ENCODE measurements around the gene TSC22D1.

DNA sequence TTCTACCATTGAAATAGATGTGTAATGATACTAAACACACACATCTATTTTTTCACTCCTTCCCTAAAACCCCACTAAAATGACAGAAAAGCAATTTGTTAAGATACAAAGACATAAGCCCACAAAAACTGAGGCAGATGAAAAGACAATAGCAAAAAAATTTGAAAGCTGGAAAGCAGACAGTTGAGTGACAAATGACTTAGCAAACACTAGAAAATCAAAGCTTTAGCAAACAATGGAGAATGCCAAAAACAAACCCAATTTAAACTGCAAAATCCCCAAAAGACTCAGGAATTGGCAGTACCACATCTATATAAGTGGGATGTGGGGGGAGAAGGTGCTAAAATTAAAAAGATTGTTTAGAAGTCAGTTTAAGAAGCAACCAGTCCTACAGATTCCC lies 9.5 kb downstream of the TSC22D1 start:
- TF ChIP-seq, protein P1, sequence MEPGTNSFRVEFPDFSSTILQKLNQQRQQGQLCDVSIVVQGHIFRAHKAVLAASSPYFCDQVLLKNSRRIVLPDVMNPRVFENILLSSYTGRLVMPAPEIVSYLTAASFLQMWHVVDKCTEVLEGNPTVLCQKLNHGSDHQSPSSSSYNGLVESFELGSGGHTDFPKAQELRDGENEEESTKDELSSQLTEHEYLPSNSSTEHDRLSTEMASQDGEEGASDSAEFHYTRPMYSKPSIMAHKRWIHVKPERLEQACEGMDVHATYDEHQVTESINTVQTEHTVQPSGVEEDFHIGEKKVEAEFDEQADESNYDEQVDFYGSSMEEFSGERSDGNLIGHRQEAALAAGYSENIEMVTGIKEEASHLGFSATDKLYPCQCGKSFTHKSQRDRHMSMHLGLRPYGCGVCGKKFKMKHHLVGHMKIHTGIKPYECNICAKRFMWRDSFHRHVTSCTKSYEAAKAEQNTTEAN (CRISPR knock-in tag; IDR thresholded peaks at IDR 0.05) = no peak
- TF ChIP-seq, protein P2, sequence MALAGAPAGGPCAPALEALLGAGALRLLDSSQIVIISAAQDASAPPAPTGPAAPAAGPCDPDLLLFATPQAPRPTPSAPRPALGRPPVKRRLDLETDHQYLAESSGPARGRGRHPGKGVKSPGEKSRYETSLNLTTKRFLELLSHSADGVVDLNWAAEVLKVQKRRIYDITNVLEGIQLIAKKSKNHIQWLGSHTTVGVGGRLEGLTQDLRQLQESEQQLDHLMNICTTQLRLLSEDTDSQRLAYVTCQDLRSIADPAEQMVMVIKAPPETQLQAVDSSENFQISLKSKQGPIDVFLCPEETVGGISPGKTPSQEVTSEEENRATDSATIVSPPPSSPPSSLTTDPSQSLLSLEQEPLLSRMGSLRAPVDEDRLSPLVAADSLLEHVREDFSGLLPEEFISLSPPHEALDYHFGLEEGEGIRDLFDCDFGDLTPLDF (CRISPR knock-in tag; IDR thresholded peaks at IDR 0.05) = no peak
- no peak for TF ChIP-seq ZNF219 (CRISPR knock-in tag; IDR thresholded peaks at IDR 0.05; ENCODE audit: borderline replicate concordance)
- no peak for TF ChIP-seq ZNF263 (CRISPR knock-in tag; IDR thresholded peaks at IDR 0.05; ENCODE audit: low read depth)
- TF ChIP-seq, protein P3, sequence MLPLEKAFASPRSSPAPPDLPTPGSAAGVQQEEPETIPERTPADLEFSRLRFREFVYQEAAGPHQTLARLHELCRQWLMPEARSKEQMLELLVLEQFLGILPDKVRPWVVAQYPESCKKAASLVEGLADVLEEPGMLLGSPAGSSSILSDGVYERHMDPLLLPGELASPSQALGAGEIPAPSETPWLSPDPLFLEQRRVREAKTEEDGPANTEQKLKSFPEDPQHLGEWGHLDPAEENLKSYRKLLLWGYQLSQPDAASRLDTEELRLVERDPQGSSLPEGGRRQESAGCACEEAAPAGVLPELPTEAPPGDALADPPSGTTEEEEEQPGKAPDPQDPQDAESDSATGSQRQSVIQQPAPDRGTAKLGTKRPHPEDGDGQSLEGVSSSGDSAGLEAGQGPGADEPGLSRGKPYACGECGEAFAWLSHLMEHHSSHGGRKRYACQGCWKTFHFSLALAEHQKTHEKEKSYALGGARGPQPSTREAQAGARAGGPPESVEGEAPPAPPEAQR (CRISPR knock-in tag; IDR thresholded peaks at IDR 0.05) = no peak
- TF ChIP-seq MYBL2 (CRISPR knock-in tag; IDR thresholded peaks at IDR 0.05) = no peak
- no peak for TF ChIP-seq FOXJ3 (CRISPR knock-in tag; IDR thresholded peaks at IDR 0.05; ENCODE audit: borderline replicate concordance)
- TF ChIP-seq NR3C1 (CRISPR knock-in tag; conservative IDR thresholded peaks at IDR 0.05; ENCODE audit: low read depth) = no peak
- TF ChIP-seq, protein P4, sequence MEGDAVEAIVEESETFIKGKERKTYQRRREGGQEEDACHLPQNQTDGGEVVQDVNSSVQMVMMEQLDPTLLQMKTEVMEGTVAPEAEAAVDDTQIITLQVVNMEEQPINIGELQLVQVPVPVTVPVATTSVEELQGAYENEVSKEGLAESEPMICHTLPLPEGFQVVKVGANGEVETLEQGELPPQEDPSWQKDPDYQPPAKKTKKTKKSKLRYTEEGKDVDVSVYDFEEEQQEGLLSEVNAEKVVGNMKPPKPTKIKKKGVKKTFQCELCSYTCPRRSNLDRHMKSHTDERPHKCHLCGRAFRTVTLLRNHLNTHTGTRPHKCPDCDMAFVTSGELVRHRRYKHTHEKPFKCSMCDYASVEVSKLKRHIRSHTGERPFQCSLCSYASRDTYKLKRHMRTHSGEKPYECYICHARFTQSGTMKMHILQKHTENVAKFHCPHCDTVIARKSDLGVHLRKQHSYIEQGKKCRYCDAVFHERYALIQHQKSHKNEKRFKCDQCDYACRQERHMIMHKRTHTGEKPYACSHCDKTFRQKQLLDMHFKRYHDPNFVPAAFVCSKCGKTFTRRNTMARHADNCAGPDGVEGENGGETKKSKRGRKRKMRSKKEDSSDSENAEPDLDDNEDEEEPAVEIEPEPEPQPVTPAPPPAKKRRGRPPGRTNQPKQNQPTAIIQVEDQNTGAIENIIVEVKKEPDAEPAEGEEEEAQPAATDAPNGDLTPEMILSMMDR (IDR thresholded peaks at IDR 0.05) = no peak
- TF ChIP-seq FOXK1 (CRISPR knock-in tag; IDR thresholded peaks at IDR 0.05) = no peak
- TF ChIP-seq, protein P5, sequence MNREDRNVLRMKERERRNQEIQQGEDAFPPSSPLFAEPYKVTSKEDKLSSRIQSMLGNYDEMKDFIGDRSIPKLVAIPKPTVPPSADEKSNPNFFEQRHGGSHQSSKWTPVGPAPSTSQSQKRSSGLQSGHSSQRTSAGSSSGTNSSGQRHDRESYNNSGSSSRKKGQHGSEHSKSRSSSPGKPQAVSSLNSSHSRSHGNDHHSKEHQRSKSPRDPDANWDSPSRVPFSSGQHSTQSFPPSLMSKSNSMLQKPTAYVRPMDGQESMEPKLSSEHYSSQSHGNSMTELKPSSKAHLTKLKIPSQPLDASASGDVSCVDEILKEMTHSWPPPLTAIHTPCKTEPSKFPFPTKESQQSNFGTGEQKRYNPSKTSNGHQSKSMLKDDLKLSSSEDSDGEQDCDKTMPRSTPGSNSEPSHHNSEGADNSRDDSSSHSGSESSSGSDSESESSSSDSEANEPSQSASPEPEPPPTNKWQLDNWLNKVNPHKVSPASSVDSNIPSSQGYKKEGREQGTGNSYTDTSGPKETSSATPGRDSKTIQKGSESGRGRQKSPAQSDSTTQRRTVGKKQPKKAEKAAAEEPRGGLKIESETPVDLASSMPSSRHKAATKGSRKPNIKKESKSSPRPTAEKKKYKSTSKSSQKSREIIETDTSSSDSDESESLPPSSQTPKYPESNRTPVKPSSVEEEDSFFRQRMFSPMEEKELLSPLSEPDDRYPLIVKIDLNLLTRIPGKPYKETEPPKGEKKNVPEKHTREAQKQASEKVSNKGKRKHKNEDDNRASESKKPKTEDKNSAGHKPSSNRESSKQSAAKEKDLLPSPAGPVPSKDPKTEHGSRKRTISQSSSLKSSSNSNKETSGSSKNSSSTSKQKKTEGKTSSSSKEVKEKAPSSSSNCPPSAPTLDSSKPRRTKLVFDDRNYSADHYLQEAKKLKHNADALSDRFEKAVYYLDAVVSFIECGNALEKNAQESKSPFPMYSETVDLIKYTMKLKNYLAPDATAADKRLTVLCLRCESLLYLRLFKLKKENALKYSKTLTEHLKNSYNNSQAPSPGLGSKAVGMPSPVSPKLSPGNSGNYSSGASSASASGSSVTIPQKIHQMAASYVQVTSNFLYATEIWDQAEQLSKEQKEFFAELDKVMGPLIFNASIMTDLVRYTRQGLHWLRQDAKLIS (CRISPR knock-in tag; IDR thresholded peaks at IDR 0.05; ENCODE audit: borderline replicate concordance) = no peak
- TF ChIP-seq, protein P6, sequence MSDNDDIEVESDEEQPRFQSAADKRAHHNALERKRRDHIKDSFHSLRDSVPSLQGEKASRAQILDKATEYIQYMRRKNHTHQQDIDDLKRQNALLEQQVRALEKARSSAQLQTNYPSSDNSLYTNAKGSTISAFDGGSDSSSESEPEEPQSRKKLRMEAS (CRISPR knock-in tag; IDR thresholded peaks at IDR 0.05) = no peak
- TF ChIP-seq, protein P7, sequence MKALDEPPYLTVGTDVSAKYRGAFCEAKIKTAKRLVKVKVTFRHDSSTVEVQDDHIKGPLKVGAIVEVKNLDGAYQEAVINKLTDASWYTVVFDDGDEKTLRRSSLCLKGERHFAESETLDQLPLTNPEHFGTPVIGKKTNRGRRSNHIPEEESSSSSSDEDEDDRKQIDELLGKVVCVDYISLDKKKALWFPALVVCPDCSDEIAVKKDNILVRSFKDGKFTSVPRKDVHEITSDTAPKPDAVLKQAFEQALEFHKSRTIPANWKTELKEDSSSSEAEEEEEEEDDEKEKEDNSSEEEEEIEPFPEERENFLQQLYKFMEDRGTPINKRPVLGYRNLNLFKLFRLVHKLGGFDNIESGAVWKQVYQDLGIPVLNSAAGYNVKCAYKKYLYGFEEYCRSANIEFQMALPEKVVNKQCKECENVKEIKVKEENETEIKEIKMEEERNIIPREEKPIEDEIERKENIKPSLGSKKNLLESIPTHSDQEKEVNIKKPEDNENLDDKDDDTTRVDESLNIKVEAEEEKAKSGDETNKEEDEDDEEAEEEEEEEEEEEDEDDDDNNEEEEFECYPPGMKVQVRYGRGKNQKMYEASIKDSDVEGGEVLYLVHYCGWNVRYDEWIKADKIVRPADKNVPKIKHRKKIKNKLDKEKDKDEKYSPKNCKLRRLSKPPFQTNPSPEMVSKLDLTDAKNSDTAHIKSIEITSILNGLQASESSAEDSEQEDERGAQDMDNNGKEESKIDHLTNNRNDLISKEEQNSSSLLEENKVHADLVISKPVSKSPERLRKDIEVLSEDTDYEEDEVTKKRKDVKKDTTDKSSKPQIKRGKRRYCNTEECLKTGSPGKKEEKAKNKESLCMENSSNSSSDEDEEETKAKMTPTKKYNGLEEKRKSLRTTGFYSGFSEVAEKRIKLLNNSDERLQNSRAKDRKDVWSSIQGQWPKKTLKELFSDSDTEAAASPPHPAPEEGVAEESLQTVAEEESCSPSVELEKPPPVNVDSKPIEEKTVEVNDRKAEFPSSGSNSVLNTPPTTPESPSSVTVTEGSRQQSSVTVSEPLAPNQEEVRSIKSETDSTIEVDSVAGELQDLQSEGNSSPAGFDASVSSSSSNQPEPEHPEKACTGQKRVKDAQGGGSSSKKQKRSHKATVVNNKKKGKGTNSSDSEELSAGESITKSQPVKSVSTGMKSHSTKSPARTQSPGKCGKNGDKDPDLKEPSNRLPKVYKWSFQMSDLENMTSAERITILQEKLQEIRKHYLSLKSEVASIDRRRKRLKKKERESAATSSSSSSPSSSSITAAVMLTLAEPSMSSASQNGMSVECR (CRISPR knock-in tag; IDR thresholded peaks at IDR 0.05; ENCODE audit: borderline replicate concordance) = no peak

Data from WTC11 (cell line).